Body of pancreas (tissue), 4 donors: ENCODE data around the gene PIK3R4.

Experiments
- POLR2A ChIP-seq, 3 donors: fragments of 450-650 bp; IDR thresholded peaks; one replicate each; pipeline ENCODE4 v1.6.1; 2016; ENCODE audit warnings: antibody characterized with exemption in 3 of 3, mild to moderate bottlenecking in 2 of 3
- TF ChIP-seq, protein P1 (sequence below), 7 experiments: fragments of 450-650 bp in 4 of 7; fragments of 200-600 bp in 3 of 7; sonication (generic) in 3 of 7; IDR thresholded peaks; one replicate each; pipeline ENCODE4 v1.5.1; 2016 to 2019; ENCODE audit warnings: antibody characterized with exemption in 7 of 7

DNA sequence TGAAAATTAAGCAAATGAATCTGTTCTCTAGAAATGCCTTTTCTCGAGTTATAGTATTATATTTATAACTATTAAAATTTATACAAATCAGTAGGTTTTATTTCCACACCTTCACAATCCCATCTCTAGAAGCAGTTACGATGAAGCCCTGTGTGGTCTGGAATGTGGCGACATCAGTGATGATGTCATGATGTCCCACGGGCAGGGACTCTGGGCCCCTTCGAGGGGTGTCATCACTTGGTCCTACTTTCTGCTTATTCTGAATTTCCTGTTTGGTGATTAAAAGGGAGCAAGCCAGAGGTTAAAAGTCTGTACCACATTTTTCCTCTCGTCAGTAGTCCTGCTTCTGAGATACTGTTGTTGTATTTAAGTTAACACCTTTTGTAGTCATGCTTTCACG, 67.4 kb downstream of the PIK3R4 start:
- TF ChIP-seq, protein P1, sequence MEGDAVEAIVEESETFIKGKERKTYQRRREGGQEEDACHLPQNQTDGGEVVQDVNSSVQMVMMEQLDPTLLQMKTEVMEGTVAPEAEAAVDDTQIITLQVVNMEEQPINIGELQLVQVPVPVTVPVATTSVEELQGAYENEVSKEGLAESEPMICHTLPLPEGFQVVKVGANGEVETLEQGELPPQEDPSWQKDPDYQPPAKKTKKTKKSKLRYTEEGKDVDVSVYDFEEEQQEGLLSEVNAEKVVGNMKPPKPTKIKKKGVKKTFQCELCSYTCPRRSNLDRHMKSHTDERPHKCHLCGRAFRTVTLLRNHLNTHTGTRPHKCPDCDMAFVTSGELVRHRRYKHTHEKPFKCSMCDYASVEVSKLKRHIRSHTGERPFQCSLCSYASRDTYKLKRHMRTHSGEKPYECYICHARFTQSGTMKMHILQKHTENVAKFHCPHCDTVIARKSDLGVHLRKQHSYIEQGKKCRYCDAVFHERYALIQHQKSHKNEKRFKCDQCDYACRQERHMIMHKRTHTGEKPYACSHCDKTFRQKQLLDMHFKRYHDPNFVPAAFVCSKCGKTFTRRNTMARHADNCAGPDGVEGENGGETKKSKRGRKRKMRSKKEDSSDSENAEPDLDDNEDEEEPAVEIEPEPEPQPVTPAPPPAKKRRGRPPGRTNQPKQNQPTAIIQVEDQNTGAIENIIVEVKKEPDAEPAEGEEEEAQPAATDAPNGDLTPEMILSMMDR (IDR thresholded peaks at IDR 0.05), result no peak
- no peak for TF ChIP-seq POLR2A (IDR thresholded peaks at IDR 0.05)
